ENCODE results near the gene ABCC1. TPM values are rescaled to one million over a fixed set of nuclear protein-coding genes. Genes with fewer than 3 reads are reported as not detected.
A peak's percentile ranks its signal among the peaks of the same experiment; 100 is the strongest.

ABCC1 gene
- total RNA-seq, 1 experiment from 2014 or later, result 61.9 TPM

- Mint-ChIP-seq H3K4me1 (peaks cover 4% of the 10 kb centered on the region), H3K27me3 (ENCODE audit: low read depth) (peaks cover 2% of the 10 kb centered on the region; the same call in 1 of the 2 replicates), H3K27ac (no peak overlapping the region), H3K4me3 (no peak overlapping the region), H3K36me3 (no peaks in the 10 kb centered on the region; the same call in 1 of the 2 replicates), H3K9me3 (peaks cover 15% of the 10 kb centered on the region)
- ChIA-PET CTCF (interaction anchor here (1.0 to 1.8 kb wide), 3 partner anchors 9 to 435 kb away, joined by 3 to 7 read pairs (median 7); no protein-coding TSS in a partner anchor), POLR2A (no interaction called here)
- peak; percentile 51 for DNase-seq (ENCODE audit: low spot score)
- peak; percentile 43 for ATAC-seq
- TF ChIP-seq MYBL2 (CRISPR knock-in tag; IDR thresholded peaks at IDR 0.05) (no peak), E2F1 (CRISPR knock-in tag; IDR thresholded peaks at IDR 0.05) (no peak), GTF2I (CRISPR knock-in tag; conservative IDR thresholded peaks at IDR 0.05) (peak; percentile 69; the same call in 1 of the 2 replicates), ZNF671 (CRISPR knock-in tag; IDR thresholded peaks at IDR 0.05) (no peak), KAT7 (CRISPR knock-in tag; IDR thresholded peaks at IDR 0.05; ENCODE audit: borderline replicate concordance) (no peak)
These were observed 234.1 kb downstream of the ABCC1 start for GRCh38 chr16:16183562-16183961.

- Mint-ChIP-seq H3K4me1 (peaks cover 4% of the 10 kb centered on the region), H3K27ac (no peak overlapping the region), H3K36me3 (no peaks in the 10 kb centered on the region), H3K9me3 (peaks cover 7% of the 10 kb centered on the region), H3K4me3 (no peak overlapping the region), H3K27me3 (ENCODE audit: low read depth) (no peaks in the 10 kb centered on the region)
- ChIA-PET POLR2A (no interaction called here), CTCF (no interaction called here)
- ATAC-seq, result no peak
- no peak for TF ChIP-seq PRDM15 (CRISPR knock-in tag; IDR thresholded peaks at IDR 0.05)
- TF ChIP-seq OVOL2 (CRISPR knock-in tag; IDR thresholded peaks at IDR 0.05; ENCODE audit: borderline replicate concordance), result no peak
- TF ChIP-seq ETV6 (CRISPR knock-in tag; IDR thresholded peaks at IDR 0.05), result no peak
- no peak for TF ChIP-seq ZNF425 (CRISPR knock-in tag; conservative IDR thresholded peaks at IDR 0.05)
- no peak for TF ChIP-seq MAX (CRISPR knock-in tag; IDR thresholded peaks at IDR 0.05)
- no peak for TF ChIP-seq TCF7 (CRISPR knock-in tag; IDR thresholded peaks at IDR 0.05; ENCODE audit: low read depth)
- TF ChIP-seq MXD4 (CRISPR knock-in tag; IDR thresholded peaks at IDR 0.05; ENCODE audit: borderline replicate concordance), result no peak
- TF ChIP-seq IRF1 (CRISPR knock-in tag; IDR thresholded peaks at IDR 0.05), result no peak
- TF ChIP-seq RELA (CRISPR knock-in tag; IDR thresholded peaks at IDR 0.05; ENCODE audit: borderline replicate concordance), result no peak
- no peak for TF ChIP-seq FOXJ3 (CRISPR knock-in tag; IDR thresholded peaks at IDR 0.05; ENCODE audit: borderline replicate concordance)
- no peak for TF ChIP-seq HMGA2 (CRISPR knock-in tag; IDR thresholded peaks at IDR 0.05)
- no peak for TF ChIP-seq NR3C1 (CRISPR knock-in tag; conservative IDR thresholded peaks at IDR 0.05; ENCODE audit: low read depth)
- no peak for TF ChIP-seq E2F5 (CRISPR knock-in tag; IDR thresholded peaks at IDR 0.05)
- no peak for TF ChIP-seq GABPB1 (CRISPR knock-in tag; IDR thresholded peaks at IDR 0.05)
- no peak for DNase-seq (ENCODE audit: low spot score)
These were observed 235.2 kb downstream of the ABCC1 start for GRCh38 chr16:16184594-16184993.

All from WTC11 (cell line).